SK-N-MC (cell line): ENCODE measurements around the gene LMF1.

Source experiments
- EZH2 ChIP-seq: fragments of 200-600 bp; sonication (generic); IDR thresholded peaks from one replicate; pipeline ENCODE4 v1.6.1; 2017; ENCODE audit warnings: antibody characterized with exemption
- POLR2AphosphoS5 ChIP-seq: IDR thresholded peaks from 2 replicates; pipeline ENCODE4 v1.6.1; 2012; ENCODE audit warnings: mild to moderate bottlenecking, low read depth, low read length, borderline replicate concordance

DNA sequence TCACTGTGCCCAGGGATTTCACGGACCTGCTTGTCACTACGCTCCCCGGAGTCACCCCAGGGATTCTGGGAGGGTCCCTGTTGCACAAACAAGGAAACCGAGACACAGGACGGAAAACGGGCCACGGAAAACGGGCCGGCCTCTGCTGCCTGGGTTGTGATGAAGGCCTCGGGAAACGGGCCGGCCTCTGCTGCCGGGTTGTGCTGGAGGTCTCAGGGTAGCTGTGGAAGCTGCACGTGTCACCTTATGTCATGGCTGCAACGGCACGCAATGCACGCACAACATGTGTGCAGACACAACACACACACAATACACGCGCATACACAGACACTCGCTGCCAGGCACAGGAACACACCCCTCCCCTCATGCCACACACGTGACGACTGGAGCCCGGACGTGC, 143.3 kb downstream of the LMF1 start:
- TF ChIP-seq EZH2 (no peak), POLR2AphosphoS5 (no peak)
